ENCODE measurements around the gene TSEN34. TPM values are rescaled to one million over a fixed set of nuclear protein-coding genes. Genes with fewer than 3 reads are reported as not detected.

TSEN34 gene
- total RNA-seq, 1 experiment from 2014 or later: 194 TPM

GRCh38 chr19:54186351-54186750, 4.8 kb upstream of the TSEN34 start:
- intact Hi-C loops (cut with micrococcal nuclease; ENCODE audit: unreplicated experiment) (no loop called here), in situ Hi-C loops (cut with HindIII; ENCODE audit: low pct_unique_long_range_greater_than_20kb, low sequenced_read_pairs) (no loop called here)
- ChIA-PET CTCF (no interaction called here), POLR2A (interaction anchor here (1.2 kb wide), 1 partner anchor 17 kb away, joined by 3 read pairs; no protein-coding TSS in a partner anchor)
- TF ChIP-seq TCF7L2 (IDR thresholded peaks at IDR 0.05; ENCODE audit: low read depth, low read length): no peak
- no peak for TF ChIP-seq CTCF (IDR thresholded peaks at IDR 0.05)
- TF ChIP-seq POLR2AphosphoS5 (IDR thresholded peaks at IDR 0.05; ENCODE audit: low read depth, low read length): no peak
- no peak overlapping the region for H3K27ac ChIP-seq (ENCODE audit: low read length)
- BruUV-seq (replicated peaks): TSS peak; percentile 61
- DNase-seq (ENCODE audit: low read depth, low spot score): no peak
- H3K4me3 ChIP-seq (ENCODE audit: low read depth in 2 of 2, low read length in 2 of 2): no peak overlapping the region
- no peaks in the 10 kb centered on the region; the same call in 1 of the 2 replicates for H3K36me3 ChIP-seq (ENCODE audit: control insufficient read depth, insufficient read depth, low read length)
- ATAC-seq: no peak
- H3K9me3 ChIP-seq (ENCODE audit: control insufficient read depth, insufficient read depth, low read depth, low read length): no peaks in the 10 kb centered on the region
- peaks cover 8% of the 10 kb centered on the region; the same call in 1 of the 2 replicates for H3K4me1 ChIP-seq (ENCODE audit: control insufficient read depth, insufficient read depth, low read length)
- no peaks in the 10 kb centered on the region for H3K27me3 ChIP-seq (ENCODE audit: control insufficient read depth, insufficient read depth, low read length)

GRCh38 chr19:54186934-54187381, 4.2 kb upstream of the TSEN34 start:
- H3K9me3 ChIP-seq (ENCODE audit: control insufficient read depth, insufficient read depth, low read depth, low read length): no peaks in the 10 kb centered on the region
- ChIA-PET POLR2A (interaction anchor here (1.2 kb wide), 1 partner anchor 16 kb away, joined by 3 read pairs; no protein-coding TSS in a partner anchor), CTCF (interaction anchor here (0.6 kb wide), 1 partner anchor 14 kb away, joined by 4 read pairs; no protein-coding TSS in a partner anchor)
- intact Hi-C loops (cut with micrococcal nuclease; ENCODE audit: unreplicated experiment) (no loop called here), in situ Hi-C loops (cut with HindIII; ENCODE audit: low pct_unique_long_range_greater_than_20kb, low sequenced_read_pairs) (no loop called here)
- TF ChIP-seq SIN3A (IDR thresholded peaks at IDR 0.05; ENCODE audit: borderline replicate concordance, insufficient read depth, low read depth, low read length): no peak
- TF ChIP-seq POLR2AphosphoS5 (IDR thresholded peaks at IDR 0.05; ENCODE audit: low read depth, low read length): no peak
- TF ChIP-seq TCF7L2 (IDR thresholded peaks at IDR 0.05; ENCODE audit: low read depth, low read length): no peak
- no peak for TF ChIP-seq CTCF (IDR thresholded peaks at IDR 0.05)
- no peak for TF ChIP-seq REST (IDR thresholded peaks at IDR 0.05; ENCODE audit: insufficient read depth in 1 of 2, low read depth in 2 of 2, low read length in 1 of 2)
- H3K36me3 ChIP-seq (ENCODE audit: control insufficient read depth, insufficient read depth, low read length): no peaks in the 10 kb centered on the region; the same call in 1 of the 2 replicates
- ATAC-seq (no peak), DNase-seq (ENCODE audit: low read depth, low spot score) (no peak)
- peaks cover 8% of the 10 kb centered on the region; the same call in 1 of the 2 replicates for H3K4me1 ChIP-seq (ENCODE audit: control insufficient read depth, insufficient read depth, low read length)
- H3K27ac ChIP-seq (ENCODE audit: low read length): no peak overlapping the region
- no TSS peak for BruUV-seq (replicated peaks)
- H3K4me3 ChIP-seq (ENCODE audit: low read depth in 2 of 2, low read length in 2 of 2): no peak overlapping the region
- no peaks in the 10 kb centered on the region for H3K27me3 ChIP-seq (ENCODE audit: control insufficient read depth, insufficient read depth, low read length)
